ENCODE results near the gene TEPSIN.

GRCh38 chr17:81280571-81280970 is 41.7 kb upstream of the TEPSIN start:
- no peak for TF ChIP-seq MAX (IDR thresholded peaks at IDR 0.05)
- TF ChIP-seq TAF1 (IDR thresholded peaks at IDR 0.05; ENCODE audit: low read depth): no peak

Measured in Ishikawa (cell line).